Mesenchymal stem cell (in vitro differentiated cells and primary cell): ENCODE data around the gene DIP2C.

Experiments used
- DNase-seq: peaks from one replicate; pipeline ENCODE4 v3.0.0-alpha.2; 2013
- H2AFZ ChIP-seq: one replicate; pipeline ENCODE4 v1.6.1; 2013; ENCODE audit warnings: low read depth, mild to moderate bottlenecking, control low read depth, inconsistent platforms, low read length, moderate library complexity
- H2AK5ac ChIP-seq: 2 replicates; pipeline ENCODE4 v1.6.1; 2013; ENCODE audit warnings: low read length, moderate library complexity, mild to moderate bottlenecking, inconsistent platforms; ENCODE audit not compliant: severe bottlenecking
- H2BK120ac ChIP-seq: one replicate; pipeline ENCODE4 v1.6.1; 2013; ENCODE audit warnings: low read depth, mild to moderate bottlenecking, inconsistent platforms, low read length, moderate library complexity
- H2BK12ac ChIP-seq, 2 experiments: one replicate each; pipeline ENCODE4 v1.6.1; 2013; ENCODE audit warnings: inconsistent platforms in 2 of 2, low read length in 2 of 2, mild to moderate bottlenecking in 2 of 2, moderate library complexity in 2 of 2, control low read depth in 1 of 2
- H2BK15ac ChIP-seq: one replicate; pipeline ENCODE4 v1.6.1; 2013; ENCODE audit warnings: mild to moderate bottlenecking, low read depth, inconsistent platforms; ENCODE audit not compliant: poor library complexity, severe bottlenecking
- H2BK5ac ChIP-seq: 2 replicates; pipeline ENCODE4 v1.6.1; 2013; ENCODE audit warnings: low read depth, mild to moderate bottlenecking, low read length, control low read depth, inconsistent platforms; ENCODE audit not compliant: poor library complexity, severe bottlenecking
- H3K14ac ChIP-seq, 2 experiments: one replicate each; pipeline ENCODE4 v1.6.1; 2013; ENCODE audit warnings: inconsistent platforms in 2 of 2, low read length in 2 of 2, control low read depth in 1 of 2, mild to moderate bottlenecking in 1 of 2, moderate library complexity in 1 of 2
- H3K18ac ChIP-seq, 2 experiments: one replicate each; pipeline ENCODE4 v1.6.1; 2013; ENCODE audit warnings: inconsistent platforms in 2 of 2, low read length in 2 of 2, control low read depth in 1 of 2, low read depth in 1 of 2, mild to moderate bottlenecking in 1 of 2
- H3K23ac ChIP-seq, 2 experiments: one replicate each; pipeline ENCODE4 v1.6.1; 2013; ENCODE audit warnings: inconsistent platforms in 2 of 2, low read length in 2 of 2, mild to moderate bottlenecking in 2 of 2, moderate library complexity in 2 of 2, control low read depth in 1 of 2
- H3K27ac ChIP-seq: 2 replicates; pipeline ENCODE4 v1.5.1; 2013; ENCODE audit warnings: mild to moderate bottlenecking, moderate library complexity, low read length, control low read depth, inconsistent platforms; ENCODE audit not compliant: poor library complexity, severe bottlenecking
- H3K27me3 ChIP-seq, 2 experiments: 2 replicates each; pipeline versions ENCODE4 v1.6.1 to v1.7.0; 2013; ENCODE audit warnings: low read length in 2 of 2, mild to moderate bottlenecking in 2 of 2, moderate library complexity in 2 of 2, control low read depth in 1 of 2, inconsistent platforms in 1 of 2; ENCODE audit not compliant: control insufficient read depth in 1 of 2, insufficient read depth in 1 of 2
- H3K36me3 ChIP-seq, 2 experiments: 2 replicates each; pipeline versions ENCODE4 v1.6.1 to v1.7.0; 2013; ENCODE audit warnings: low read length in 2 of 2, control low read depth in 1 of 2, inconsistent platforms in 1 of 2, low read depth in 1 of 2, mild to moderate bottlenecking in 1 of 2; ENCODE audit not compliant: insufficient read depth in 2 of 2, control insufficient read depth in 1 of 2
- H3K4ac ChIP-seq, 2 experiments: one replicate each; pipeline ENCODE4 v1.6.1; 2013; ENCODE audit warnings: inconsistent platforms in 2 of 2, low read length in 2 of 2, mild to moderate bottlenecking in 2 of 2, moderate library complexity in 2 of 2, control low read depth in 1 of 2, low read depth in 1 of 2
- H3K4me1 ChIP-seq: 2 replicates; pipeline ENCODE4 v1.6.1; 2013; ENCODE audit warnings: low read depth, low read length, control low read depth; ENCODE audit not compliant: control insufficient read depth, insufficient read depth
- H3K4me2 ChIP-seq: 2 replicates; pipeline ENCODE4 v1.6.1; 2013; ENCODE audit warnings: low read length, mild to moderate bottlenecking, inconsistent platforms; ENCODE audit not compliant: poor library complexity, severe bottlenecking
- H3K4me3 ChIP-seq, 2 experiments: 2 replicates each; pipeline versions ENCODE4 v1.5.1 to v1.7.0; 2013; ENCODE audit warnings: low read length in 2 of 2, mild to moderate bottlenecking in 2 of 2, control low read depth in 1 of 2, low read depth in 1 of 2; ENCODE audit not compliant: insufficient read depth in 1 of 2
- H3K79me1 ChIP-seq: replicated peaks from 2 replicates; pipeline ENCODE4 v1.6.1; 2013; ENCODE audit warnings: mild to moderate bottlenecking, control low read depth, low read length, inconsistent platforms; ENCODE audit not compliant: poor library complexity, severe bottlenecking
- H3K9ac ChIP-seq: 2 replicates; pipeline ENCODE4 v1.7.0; 2013; ENCODE audit warnings: mild to moderate bottlenecking, low read length, moderate library complexity
- H3K9me3 ChIP-seq: 2 replicates; pipeline ENCODE4 v1.7.0; 2013; ENCODE audit warnings: mild to moderate bottlenecking, low read length; ENCODE audit not compliant: control insufficient read depth
- H4K8ac ChIP-seq: one replicate; pipeline ENCODE4 v1.6.1; 2013; ENCODE audit warnings: inconsistent platforms, mild to moderate bottlenecking, low read length, moderate library complexity
- H4K91ac ChIP-seq: one replicate; pipeline ENCODE4 v1.6.1; 2013; ENCODE audit warnings: mild to moderate bottlenecking, low read length, inconsistent platforms
- WGBS: methylation state at CpG from one replicate; pipeline ENCODE4 v1.1.7; 2013; ENCODE audit warnings: mixed read lengths; 5-methylcytosine and 5-hydroxymethylcytosine counted together

The DIP2C gene

GRCh38 chr10:232878-233277 lies 456.6 kb downstream of the DIP2C start:
- Histone ChIP-seq H3K27me3 (no peaks in the 10 kb centered on the region), H3K14ac (no peak overlapping the region), H3K9ac (no peak overlapping the region), H3K36me3 (peaks cover 0 to 17% of the 10 kb centered on the region in 2 experiments), H2AFZ (no peak overlapping the region), H2BK120ac (no peak overlapping the region), H3K23ac (no peak overlapping the region), H3K79me1 (peaks cover 16% of the 10 kb centered on the region), H3K4me3 (no peak overlapping the region), H2BK5ac (no peak overlapping the region), H3K9me3 (no peaks in the 10 kb centered on the region), H3K4me2 (no peak overlapping the region), H4K8ac (no peak overlapping the region), H4K91ac (no peak overlapping the region), H3K27ac (no peak overlapping the region), H3K4ac (no peak overlapping the region), H2BK12ac (no peak overlapping the region), H2AK5ac (no peak overlapping the region), H2BK15ac (no peak overlapping the region), H3K18ac (no peak overlapping the region), H3K4me1 (peaks cover 2% of the 10 kb centered on the region)
- 97% methylated on average over 11 of the region's 11 CpGs for WGBS
- no peak for DNase-seq

DNA sequence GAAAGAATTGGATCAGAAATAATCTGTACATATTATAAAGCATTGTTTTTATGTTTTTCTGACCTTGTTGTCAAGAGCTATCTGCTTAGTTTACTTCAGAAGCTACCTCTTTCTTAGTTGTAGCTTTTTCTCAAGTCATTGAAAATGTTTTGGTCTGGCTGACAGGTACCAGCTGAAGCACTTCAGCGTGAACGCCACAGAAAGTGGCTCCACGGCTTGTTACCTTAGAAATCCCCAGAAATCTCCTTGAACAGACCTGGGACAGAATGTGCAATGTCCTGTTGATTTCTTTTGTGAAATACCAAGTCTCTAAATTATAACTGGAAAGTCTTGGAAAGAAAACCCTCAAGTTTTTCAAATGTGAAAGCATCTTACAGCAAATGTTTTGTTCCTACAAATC lies 457.4 kb downstream of the DIP2C start:
- H3K4me1 ChIP-seq, result peaks cover 2% of the 10 kb centered on the region
- no peak overlapping the region for H2BK5ac ChIP-seq
- H3K23ac ChIP-seq, result no peak overlapping the region
- H3K27me3 ChIP-seq, result no peaks in the 10 kb centered on the region
- H2AK5ac ChIP-seq, result no peak overlapping the region
- H3K14ac ChIP-seq, result no peak overlapping the region
- H3K27ac ChIP-seq, result no peak overlapping the region
- H2BK15ac ChIP-seq, result no peak overlapping the region
- H3K9me3 ChIP-seq, result no peaks in the 10 kb centered on the region
- H2AFZ ChIP-seq, result no peak overlapping the region
- H4K91ac ChIP-seq, result no peak overlapping the region
- no peak overlapping the region for H2BK12ac ChIP-seq
- no peak overlapping the region for H3K18ac ChIP-seq
- WGBS, result 93% methylated on average over 2 of the region's 3 CpGs
- H3K9ac ChIP-seq, result no peak overlapping the region
- no peak overlapping the region for H3K4me3 ChIP-seq
- H4K8ac ChIP-seq, result no peak overlapping the region
- no peak overlapping the region for H2BK120ac ChIP-seq
- DNase-seq, result no peak
- no peak overlapping the region for H3K4ac ChIP-seq
- H3K79me1 ChIP-seq, result peaks cover 16% of the 10 kb centered on the region
- H3K4me2 ChIP-seq, result no peak overlapping the region
- H3K36me3 ChIP-seq, result peaks cover 0 to 10% of the 10 kb centered on the region in 2 experiments

- Histone ChIP-seq H4K91ac (no peak overlapping the region), H2BK120ac (no peak overlapping the region), H2AK5ac (no peak overlapping the region), H4K8ac (no peak overlapping the region), H2BK12ac (no peak overlapping the region), H3K27me3 (no peaks in the 10 kb centered on the region), H3K4ac (no peak overlapping the region), H2BK15ac (no peak overlapping the region), H3K23ac (no peak overlapping the region), H3K36me3 (peaks cover 0 to 5% of the 10 kb centered on the region in 2 experiments), H3K4me2 (no peak overlapping the region), H3K27ac (no peak overlapping the region), H3K4me1 (peaks cover 2% of the 10 kb centered on the region), H3K79me1 (peaks cover 16% of the 10 kb centered on the region), H3K9me3 (no peaks in the 10 kb centered on the region), H3K9ac (no peak overlapping the region), H2BK5ac (no peak overlapping the region), H3K14ac (no peak overlapping the region), H2AFZ (no peak overlapping the region), H3K18ac (no peak overlapping the region), H3K4me3 (no peak overlapping the region)
- 85% methylated on average over 7 of the region's 9 CpGs for WGBS
- no peak for DNase-seq
Observed at GRCh38 chr10:230758-231157, 458.7 kb downstream of the DIP2C start.

DNA sequence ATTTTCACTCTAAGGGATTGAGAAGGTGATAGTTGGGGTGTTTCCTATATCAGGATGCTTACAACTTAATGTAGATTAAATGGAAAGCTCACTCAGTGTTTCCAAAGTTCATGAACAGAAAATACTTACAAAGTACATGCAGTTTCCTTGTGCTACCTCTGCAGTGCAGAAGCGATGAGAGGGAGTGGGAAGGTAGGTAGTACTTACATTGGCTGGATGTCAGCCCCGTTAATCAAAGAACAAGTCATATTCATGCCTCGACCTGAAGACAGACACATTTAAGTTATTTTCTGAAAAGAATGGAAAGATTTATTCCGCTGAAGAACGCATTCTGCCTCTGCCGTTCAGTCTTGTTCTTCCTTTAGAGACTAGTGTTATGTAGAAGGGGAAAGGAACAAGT lies 461.1 kb downstream of the DIP2C start:
- Histone ChIP-seq H3K14ac (no peak overlapping the region), H3K36me3 (peaks cover under 1 to 3% of the 10 kb centered on the region in 2 experiments), H3K27me3 (no peaks in the 10 kb centered on the region), H4K8ac (no peak overlapping the region), H3K79me1 (peaks cover 16% of the 10 kb centered on the region), H3K23ac (no peak overlapping the region), H2BK120ac (no peak overlapping the region), H4K91ac (no peak overlapping the region), H2BK5ac (no peak overlapping the region), H3K4ac (no peak overlapping the region), H3K4me2 (no peak overlapping the region), H3K27ac (no peak overlapping the region), H3K9ac (no peak overlapping the region), H2BK12ac (no peak overlapping the region), H2AFZ (no peak overlapping the region), H3K18ac (no peak overlapping the region), H3K9me3 (no peaks in the 10 kb centered on the region), H3K4me1 (no peaks in the 10 kb centered on the region), H2AK5ac (no peak overlapping the region), H2BK15ac (no peak overlapping the region), H3K4me3 (no peak overlapping the region)
- no peak for DNase-seq
- WGBS, result 95% methylated on average over 5 of the region's 6 CpGs
